Measurements from ENCODE around the gene SLC39A2.

SLC39A2 gene

GRCh38 chr14:21050597-21050996, 51.5 kb downstream of the SLC39A2 start:
- no peak for DNase-seq
